ENCODE results near the gene GLTP. TPM values are rescaled to one million over a fixed set of nuclear protein-coding genes. Genes with fewer than 3 reads are reported as not detected.
"Not testable (repeated sequence)": the region's sequence is repeated elsewhere in the genome, so short reads cannot be mapped to it uniquely, and the experiment has no call there.

Gene GLTP
- total RNA-seq, 1 experiment from 2014 or later: 24.2 TPM

DNA sequence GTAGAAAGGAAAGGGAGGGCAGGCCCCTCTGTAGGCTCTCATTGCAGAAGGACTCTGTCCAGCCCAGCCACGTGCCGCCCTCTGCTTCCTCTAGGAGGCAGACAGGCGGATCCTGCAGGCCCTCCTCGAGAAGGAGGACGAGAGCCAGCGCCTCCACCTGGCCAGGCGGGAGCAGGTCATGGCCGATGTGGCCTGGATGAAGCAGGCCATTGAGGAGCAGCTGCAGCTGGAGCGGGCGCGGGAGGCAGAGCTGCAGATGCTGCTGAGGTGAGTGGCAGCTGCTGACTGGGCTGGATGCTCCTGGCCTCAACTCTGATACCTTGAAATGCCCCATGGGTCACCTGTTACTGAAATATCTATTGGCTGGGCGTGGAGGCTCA, 30.6 kb upstream of the GLTP start:
- in situ Hi-C loops (cut with HindIII; ENCODE audit: low pct_unique_long_range_greater_than_20kb, low sequenced_read_pairs): no loop called here
- peak; percentile 8 for DNase-seq (ENCODE audit: low read depth)

DNA sequence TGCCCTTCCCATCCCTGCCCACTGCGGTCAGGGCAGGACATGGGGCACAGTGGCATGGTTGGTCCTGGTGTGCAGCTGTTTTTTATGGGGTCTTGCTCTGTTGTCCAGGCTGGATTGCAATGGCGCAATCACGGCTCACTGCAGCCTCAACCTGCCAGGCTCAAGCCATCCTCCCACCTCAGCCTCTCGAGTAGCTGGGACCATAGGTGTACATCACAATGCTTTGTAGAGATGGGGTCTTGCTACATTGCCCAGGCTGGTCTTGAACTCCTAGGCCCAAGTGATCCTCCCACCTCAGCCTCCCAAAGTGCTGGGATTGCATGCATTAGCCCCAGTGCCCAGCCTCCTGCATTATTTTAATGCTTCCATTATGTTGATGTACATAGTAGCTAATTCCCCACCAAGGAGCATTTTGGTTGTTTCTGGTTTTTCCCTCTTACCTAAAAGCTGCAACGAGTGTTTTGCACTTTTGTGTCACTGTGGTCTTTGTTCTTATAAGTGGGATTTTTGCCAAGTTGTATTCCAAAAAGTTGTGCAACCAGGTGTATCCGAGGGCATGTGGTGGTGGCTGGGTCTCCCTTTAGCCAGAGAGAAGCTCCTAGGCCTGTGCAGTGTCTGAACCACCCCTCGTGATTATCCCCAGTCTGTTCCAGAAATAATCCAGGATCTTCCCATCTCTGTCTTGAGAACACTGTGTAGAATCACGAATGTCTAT, 30.1 kb upstream of the GLTP start:
- in situ Hi-C loops (cut with HindIII; ENCODE audit: low pct_unique_long_range_greater_than_20kb, low sequenced_read_pairs): no loop called here
- DNase-seq (ENCODE audit: low read depth): no peak

DNA sequence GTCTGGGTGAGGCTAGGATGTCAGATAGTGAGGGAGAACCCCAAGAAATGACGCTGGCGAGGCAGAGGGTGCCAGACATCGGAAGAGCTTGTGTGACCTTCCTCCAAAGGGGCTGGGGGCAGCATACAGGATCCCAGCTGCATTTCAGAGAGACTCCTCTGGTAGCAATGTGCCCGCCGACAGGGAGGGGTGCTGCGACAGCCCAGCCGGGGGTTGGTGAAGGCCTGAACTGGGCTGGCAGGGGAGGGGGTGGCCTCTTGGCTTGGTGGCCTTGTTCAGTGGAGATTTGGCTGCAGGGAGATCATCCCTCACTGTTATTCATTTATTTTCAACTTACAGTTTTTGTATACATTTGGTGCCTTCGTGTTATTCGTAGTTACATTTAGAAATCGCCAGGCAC, 25.0 kb upstream of the GLTP start:
- in situ Hi-C loops (cut with HindIII; ENCODE audit: low pct_unique_long_range_greater_than_20kb, low sequenced_read_pairs): no loop called here
- no peak for DNase-seq (ENCODE audit: low read depth)

GRCh38 chr12:109902891-109903418, 22.6 kb upstream of the GLTP start:
- in situ Hi-C loops (cut with HindIII; ENCODE audit: low pct_unique_long_range_greater_than_20kb, low sequenced_read_pairs): no loop called here
- DNase-seq (ENCODE audit: low read depth): no peak

DNA sequence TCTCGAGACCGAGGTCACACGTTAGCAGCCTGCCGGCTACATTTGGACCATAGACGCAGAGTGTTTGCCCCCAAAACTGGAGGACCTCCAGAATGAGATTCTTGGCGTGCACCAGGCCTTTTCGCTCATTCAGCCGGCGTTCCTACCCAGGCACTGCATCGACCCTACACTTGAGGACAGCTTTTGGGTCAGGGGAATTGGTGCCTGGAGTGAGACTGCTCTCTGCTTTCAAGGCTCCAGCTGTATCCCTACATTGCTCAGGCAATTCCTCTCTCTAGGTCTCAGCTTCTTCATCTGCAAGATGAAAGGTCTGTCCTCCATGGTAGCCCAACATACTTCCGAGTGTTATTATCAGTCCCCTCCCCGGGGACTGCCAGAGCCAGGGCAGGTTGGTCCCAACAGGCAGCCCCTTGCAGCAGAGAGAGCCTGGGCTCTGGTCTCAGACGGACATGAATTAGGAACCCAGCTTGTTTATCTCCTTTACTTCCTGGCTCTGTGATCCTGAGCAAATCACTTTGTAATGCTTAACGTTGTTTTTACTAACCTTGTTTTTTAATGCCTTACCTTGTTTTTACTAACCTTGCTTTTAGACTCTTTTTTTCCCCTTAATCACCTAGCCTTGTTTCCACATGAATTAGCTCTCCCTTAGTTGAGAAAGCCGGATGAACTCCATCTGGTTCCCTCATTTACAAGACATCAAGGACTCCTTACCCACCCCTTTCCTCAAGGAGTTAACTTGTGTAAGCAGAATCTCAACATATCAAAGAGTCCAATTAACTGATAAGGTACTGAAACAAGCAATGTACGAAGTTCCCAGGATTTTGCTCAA, 20.6 kb upstream of the GLTP start:
- no peak for DNase-seq (ENCODE audit: low read depth)
- in situ Hi-C loops (cut with HindIII; ENCODE audit: low pct_unique_long_range_greater_than_20kb, low sequenced_read_pairs): no loop called here

DNA sequence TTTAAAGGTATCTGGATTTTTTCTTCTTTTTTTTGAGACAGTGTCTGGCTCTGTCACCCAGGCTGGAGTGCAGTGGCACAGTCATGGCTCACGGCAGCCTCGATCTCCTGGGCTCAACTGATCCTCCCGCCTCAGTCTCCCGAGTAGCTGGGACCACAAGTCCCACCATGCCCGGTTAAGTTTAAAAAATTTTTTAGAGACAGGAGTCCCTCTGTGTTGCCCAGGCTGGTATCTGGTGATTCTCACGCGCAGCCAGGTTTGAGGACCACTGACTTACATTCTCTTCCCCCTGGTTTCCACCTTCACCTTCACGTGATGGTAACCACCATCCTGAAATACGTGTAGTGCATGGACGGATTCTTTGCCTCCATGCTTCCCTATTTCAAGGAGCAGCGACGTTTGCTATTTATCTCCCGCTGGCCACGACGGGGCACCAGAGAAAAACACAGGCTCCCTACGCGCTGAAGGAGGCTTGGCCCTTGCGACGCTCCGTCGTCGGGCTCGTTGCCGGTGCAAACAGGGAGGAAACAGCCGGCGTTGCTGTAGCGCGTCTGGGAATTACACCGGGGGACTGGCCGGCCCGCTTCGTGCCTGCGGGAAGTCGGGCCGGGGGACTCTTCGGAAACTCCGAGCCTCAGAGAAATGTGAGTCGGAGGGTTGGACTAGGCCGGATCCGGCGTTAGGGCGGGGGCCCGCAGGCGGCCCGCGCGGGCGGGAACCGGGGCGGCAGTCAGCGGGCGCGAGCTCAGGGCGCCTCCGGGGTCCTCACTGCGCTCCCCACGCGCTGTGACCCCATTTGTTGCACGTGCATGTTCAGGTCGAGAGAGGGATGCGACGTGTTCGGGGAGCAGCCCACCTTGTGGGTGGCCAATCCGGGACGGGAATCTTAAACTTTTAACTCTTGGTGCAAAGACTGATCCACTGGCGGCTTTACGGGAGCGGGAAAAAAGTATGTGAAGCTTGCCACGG, 19.7 kb upstream of the GLTP start, which contains the start of gene TCHP:
TSS of gene TCHP (plus strand) at position 492 of the 969 bp plus-strand sequence. CDS start 2,753 bp downstream, outside the sequence.
- peak; percentile 74 for DNase-seq (ENCODE audit: low read depth)
- in situ Hi-C loops (cut with HindIII; ENCODE audit: low pct_unique_long_range_greater_than_20kb, low sequenced_read_pairs): no loop called here

DNA sequence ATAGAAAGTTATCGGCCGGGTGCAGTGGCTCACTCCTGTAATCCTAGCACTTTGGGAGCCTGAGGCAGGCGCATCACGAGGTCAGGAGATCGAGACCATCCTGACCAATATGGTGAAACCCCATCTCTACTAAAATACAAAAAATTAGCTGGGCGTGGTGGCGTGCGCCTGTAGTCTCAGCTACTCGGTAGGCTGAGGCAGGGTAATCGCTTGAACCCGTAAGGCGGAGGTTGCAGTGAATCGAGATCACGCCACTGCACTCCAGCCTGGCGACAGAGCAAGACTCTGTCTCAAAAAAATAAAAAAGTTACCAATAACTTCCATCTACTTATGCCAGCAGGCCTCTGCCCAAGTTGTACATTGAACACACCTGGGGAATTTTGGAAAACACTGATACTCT, 19.0 kb upstream of the GLTP start:
- DNase-seq (ENCODE audit: low read depth); in situ Hi-C loops (cut with HindIII; ENCODE audit: low pct_unique_long_range_greater_than_20kb, low sequenced_read_pairs): not testable (repeated sequence)

GRCh38 chr12:109897029-109897428, 16.7 kb upstream of the GLTP start:
- in situ Hi-C loops (cut with HindIII; ENCODE audit: low pct_unique_long_range_greater_than_20kb, low sequenced_read_pairs): no loop called here
- no peak for DNase-seq (ENCODE audit: low read depth)

GRCh38 chr12:109896188-109896587, 15.8 kb upstream of the GLTP start:
- no peak for DNase-seq (ENCODE audit: low read depth)
- in situ Hi-C loops (cut with HindIII; ENCODE audit: low pct_unique_long_range_greater_than_20kb, low sequenced_read_pairs): no loop called here

DNA sequence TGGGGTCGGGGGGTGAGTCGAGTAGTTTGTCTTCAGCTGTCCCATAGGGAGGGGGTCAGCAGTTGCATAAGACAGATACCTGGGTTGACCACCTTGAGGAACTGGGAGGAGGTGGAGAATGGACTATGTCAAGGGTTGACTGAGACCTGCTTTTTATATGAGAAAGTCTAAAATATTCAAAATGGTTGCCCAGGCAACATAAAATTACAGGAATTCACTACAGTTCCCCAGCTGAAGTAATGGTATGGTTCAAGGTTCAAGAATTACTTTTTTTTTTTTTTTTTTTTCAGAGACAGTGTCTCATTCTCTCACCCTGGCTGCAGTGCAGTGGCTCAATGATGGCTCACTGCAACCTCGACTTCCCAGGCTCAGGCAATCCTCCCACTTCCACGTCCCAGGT, 14.6 kb upstream of the GLTP start:
- no peak for DNase-seq (ENCODE audit: low read depth)
- in situ Hi-C loops (cut with HindIII; ENCODE audit: low pct_unique_long_range_greater_than_20kb, low sequenced_read_pairs): no loop called here

- in situ Hi-C loops (cut with HindIII; ENCODE audit: low pct_unique_long_range_greater_than_20kb, low sequenced_read_pairs): no loop called here
Measured at GRCh38 chr12:109893261-109893995, 13.1 kb upstream of the GLTP start.

GRCh38 chr12:109892748-109893147, 12.4 kb upstream of the GLTP start:
- in situ Hi-C loops (cut with HindIII; ENCODE audit: low pct_unique_long_range_greater_than_20kb, low sequenced_read_pairs): no loop called here
- DNase-seq (ENCODE audit: low read depth): no peak

More at GRCh38 chr12:109893261-109893995, 13.1 kb upstream of the GLTP start:
- DNase-seq (ENCODE audit: low read depth): no peak

- no peak for DNase-seq (ENCODE audit: low read depth)
- in situ Hi-C loops (cut with HindIII; ENCODE audit: low pct_unique_long_range_greater_than_20kb, low sequenced_read_pairs): no loop called here
Measured at GRCh38 chr12:109892165-109892715, 11.9 kb upstream of the GLTP start.

DNA sequence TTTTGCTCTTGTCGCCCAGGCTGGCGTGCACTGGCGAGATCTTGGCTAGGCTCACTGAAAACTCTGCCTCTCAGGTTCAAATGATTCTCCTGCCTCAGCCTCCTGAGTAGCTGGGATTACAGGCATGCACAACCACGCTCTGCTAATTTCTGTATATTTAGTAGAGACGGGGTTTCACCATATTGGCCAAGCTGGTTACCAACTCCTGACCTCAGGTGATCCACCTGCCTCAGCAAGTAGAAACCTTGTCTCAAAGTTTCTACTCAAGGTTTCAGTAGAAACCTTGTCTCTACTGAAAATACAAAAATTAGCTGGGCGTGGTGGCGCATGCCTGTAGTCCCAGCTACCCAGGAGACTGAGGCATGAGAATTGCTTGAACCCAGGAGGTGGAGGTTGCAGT, 11.4 kb upstream of the GLTP start:
- in situ Hi-C loops (cut with HindIII; ENCODE audit: low pct_unique_long_range_greater_than_20kb, low sequenced_read_pairs); DNase-seq (ENCODE audit: low read depth): not testable (repeated sequence)

DNA sequence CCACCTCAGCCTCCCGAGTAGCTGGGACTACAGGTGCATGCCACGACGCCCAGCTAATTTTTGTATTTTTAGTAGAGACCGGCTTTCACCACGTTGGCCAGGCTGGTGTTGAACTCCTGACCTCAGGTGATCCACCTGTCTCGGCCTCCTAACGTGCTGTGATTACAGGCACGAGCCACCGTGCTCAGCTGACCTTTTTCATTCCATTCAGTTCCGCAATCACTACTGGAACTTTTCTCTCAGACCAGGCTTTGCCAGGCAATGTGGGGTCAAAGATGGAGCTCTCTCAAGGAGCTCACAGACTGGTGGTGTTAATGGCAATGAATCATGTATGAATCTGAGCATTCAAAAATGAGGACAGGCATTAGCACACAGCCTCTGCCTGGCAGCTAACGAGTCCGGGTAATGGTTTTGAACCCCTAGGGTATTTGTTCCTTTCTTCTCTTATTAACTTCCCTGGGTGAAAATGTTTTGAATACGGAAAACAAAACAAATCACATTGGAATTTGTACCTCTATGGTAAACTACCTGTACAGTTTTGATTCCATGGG, 10.4 kb upstream of the GLTP start:
- in situ Hi-C loops (cut with HindIII; ENCODE audit: low pct_unique_long_range_greater_than_20kb, low sequenced_read_pairs): no loop called here
- no peak for DNase-seq (ENCODE audit: low read depth)

DNA sequence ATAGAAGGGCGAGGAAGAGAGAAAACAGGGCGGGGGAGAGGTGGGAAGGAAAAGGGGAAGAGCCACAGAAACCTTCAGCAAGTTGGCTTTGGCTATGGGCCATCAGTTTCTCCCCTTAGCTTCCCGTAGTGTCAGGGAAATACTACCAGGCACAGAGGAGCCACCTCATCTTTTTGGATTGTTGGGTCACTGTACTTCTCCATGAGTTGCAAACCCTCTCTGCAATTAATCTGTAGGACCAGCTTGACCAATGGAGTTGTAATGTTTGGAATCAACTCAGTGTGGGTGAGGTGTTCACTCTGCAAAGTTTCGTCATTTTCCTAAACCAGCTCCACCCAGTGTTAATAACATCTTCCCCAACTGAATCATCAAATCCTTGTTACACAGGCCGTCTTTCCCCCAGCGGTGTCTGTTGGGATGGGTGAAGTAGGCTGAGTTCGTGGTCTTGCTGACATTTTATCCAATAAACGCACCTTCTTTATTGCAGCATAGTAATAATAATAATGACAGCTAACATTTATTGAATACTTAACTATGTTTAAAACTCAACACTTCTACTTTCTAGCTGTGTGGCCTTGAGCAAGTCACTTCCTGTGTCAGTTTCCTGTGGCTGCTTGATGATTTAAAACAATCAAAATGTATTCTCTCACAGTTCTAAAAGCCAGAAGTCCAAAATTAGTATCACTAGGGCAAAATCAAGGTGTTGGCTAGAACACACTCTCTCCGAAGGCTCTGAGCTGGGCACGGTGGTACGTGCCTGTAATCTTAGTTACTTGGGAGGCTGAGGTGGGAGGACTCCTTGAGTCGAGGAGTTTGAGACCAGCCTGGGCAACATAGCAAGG, 8.1 kb upstream of the GLTP start:
- in situ Hi-C loops (cut with HindIII; ENCODE audit: low pct_unique_long_range_greater_than_20kb, low sequenced_read_pairs): no loop called here
- peak; percentile 39 for DNase-seq (ENCODE audit: low read depth)
